Activated T-helper 1 cell treated with anti-CD3 and anti-CD28 coated beads, Interleukin-2, amount 50 U/mL, for 16 hours (primary cell): ENCODE measurements around the gene ZNF41.
"Not testable (repeated sequence)": the region's sequence is repeated elsewhere in the genome, so short reads cannot be mapped to it uniquely, and the experiment has no call there.

Experiments
- DNase-seq, 2 donors: peaks; one replicate each; pipeline ENCODE4 v3.0.0-alpha.2; 2020; ENCODE audit warnings: low read depth in 1 of 2, low spot score in 1 of 2

Gene ZNF41

DNA sequence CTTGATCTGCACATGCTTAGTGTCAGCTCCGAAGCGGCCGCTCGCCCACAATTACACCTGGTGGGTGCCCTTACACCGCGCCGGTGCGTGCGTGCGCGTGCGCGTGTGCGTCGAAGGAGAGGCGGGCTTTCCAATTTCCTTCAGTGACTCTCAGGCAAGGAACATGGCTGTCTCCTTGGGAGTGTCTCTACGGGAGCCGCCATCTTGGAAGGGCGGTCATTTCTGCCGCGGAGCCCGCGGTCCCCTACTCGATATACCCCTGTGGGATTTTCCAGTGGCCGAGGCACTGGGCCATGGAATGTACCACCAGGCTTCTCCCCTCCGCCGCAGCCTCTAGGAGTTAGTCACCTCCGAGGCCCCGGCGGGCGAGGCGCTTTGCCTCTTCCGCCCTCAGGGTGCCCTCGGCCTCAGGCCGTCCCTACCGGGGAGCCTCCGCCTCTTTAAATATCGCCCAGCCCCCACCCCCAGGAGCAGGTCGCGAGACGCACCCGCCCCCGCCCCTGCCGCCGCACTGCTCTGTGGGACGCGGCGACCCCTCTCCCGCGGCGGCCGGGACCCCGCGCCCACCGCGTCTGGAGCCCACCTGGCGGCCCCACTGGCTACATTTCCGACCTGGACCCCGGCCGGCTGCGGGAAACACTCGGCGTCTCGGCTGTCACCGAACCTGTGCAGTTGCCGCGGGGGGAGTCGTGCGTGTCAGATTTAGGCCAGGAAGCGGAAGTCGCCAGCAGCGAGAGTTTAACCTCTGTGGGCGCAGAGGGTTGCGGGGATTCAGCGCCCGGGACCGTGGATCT lies at the start of gene ZNF41:
Gene ZNF41, minus strand, starts transcription at position 711 of the 794 bp plus-strand sequence. CDS start 15,741 bp downstream, outside the sequence.
- DNase-seq: peak; percentile 54 to 57

DNA sequence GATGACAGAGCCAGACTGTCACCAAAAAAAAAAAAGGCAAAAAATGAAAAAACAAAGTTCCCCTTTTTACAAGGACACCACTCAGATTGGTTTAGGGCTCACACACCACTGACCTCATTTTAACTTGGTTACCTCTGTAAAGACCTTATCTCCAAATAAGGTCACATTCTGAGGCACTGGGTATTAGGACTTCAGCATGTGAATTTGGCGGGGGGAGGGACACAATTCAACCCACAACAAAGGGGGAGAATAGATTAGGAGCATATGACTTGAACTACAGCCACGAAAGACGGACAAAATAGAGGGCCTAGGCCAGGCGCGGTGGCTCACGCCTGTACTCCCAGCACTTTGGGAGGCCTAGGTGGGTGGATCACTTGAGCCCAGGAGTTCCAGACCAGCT lies 47.0 kb upstream of the ZNF41 start:
- DNase-seq: no peak

DNA sequence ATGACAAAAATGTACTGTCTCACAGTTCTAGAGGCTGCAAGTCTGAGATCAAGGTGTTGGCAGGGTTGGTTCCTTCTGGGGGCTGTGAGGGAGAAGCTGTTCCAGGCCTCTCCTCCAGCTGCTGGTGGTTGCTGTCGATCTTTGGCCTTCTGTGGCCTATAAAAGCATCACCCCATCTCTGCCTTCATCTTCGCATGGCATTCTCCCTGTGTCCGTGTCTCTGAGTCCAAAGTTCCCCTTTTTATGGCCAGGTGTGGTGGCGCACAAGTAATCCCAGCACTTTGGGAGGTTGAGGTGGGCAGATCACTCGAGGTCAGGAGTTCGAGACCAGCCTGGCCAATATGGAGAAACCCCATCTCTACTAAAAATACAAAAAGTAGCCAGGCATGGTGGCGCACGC lies 46.5 kb upstream of the ZNF41 start:
- no peak for DNase-seq

DNA sequence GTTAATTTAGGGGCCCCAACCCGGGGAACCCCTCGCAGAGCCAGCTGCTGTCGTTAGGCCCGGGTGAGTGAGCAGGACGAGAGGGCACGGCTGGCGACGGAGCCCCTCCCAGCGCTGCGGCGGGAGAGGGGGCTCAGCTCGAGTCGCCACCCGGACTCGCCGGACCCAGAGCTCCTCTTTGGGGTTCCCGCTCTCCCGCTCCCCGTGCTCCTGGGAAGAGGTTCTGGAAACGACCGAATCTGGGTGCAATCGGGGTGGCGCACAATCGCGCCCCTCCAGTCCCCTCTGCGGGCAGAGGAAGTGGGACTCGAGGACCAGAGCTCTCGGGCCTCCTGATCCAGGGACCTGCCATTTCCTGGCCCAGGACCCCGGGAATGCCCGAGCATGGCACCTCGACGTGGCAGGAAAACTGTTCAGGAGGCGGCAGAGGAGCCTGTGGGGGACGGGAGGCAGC lies 40.7 kb upstream of the ZNF41 start:
- DNase-seq: no peak

- DNase-seq: peak; percentile 52 to 64
Observed at GRCh38 chrX:47523297-47523696, 40.3 kb upstream of the ZNF41 start.

DNA sequence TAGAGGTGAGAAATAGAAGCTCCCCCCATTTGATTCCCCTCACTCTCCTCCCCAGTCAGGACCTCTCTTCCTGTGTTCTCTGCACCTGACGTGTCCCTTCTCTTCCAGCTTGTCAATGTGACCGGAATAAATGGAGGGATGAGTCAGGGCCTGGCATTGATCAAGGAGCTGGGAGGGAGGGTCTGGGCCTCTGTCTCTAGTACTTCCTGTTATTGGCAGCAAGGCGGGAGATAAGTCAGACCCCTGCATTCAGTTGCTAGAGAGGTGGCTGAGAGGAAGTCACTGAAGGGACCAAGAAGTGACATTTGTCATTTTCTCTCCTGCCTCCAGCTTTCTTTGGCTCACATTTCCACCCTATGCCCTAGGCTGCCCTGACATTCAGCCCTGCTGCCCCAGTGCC lies 35.1 kb upstream of the ZNF41 start:
- DNase-seq: no peak

GRCh38 chrX:47515941-47516665 lies 33.1 kb upstream of the ZNF41 start:
- DNase-seq: no peak

DNA sequence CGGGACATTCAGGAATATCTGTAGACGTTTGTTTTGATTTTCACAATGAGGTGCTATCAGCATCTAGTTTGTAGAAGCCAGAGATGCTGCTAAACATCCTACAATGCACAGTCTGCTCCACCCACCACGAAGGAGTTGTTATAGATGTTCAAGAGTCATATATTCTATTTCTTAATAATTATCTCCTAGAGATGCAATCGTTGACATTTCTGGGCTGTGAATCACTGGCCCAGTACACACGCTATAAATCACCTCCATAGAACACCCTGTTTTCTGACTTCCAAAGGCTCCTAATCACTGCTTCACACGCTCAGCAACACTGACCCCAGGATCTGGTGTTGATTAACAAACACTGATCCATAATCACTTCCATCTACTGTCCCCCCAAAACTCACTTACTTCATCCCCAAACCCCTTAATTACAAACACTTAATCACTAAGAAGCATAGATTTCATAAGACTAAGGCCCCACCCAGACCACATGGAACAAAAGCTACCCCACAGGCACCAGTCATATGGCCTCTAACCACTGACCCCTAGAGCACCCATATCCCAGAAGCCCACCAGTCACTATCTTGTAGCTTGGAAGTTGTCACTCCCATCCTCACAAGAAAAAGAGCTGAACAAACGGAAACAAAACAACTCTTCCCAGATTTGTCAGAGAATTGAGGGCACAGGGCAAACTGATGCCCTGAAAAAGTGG lies 31.7 kb upstream of the ZNF41 start:
- DNase-seq: no peak

DNA sequence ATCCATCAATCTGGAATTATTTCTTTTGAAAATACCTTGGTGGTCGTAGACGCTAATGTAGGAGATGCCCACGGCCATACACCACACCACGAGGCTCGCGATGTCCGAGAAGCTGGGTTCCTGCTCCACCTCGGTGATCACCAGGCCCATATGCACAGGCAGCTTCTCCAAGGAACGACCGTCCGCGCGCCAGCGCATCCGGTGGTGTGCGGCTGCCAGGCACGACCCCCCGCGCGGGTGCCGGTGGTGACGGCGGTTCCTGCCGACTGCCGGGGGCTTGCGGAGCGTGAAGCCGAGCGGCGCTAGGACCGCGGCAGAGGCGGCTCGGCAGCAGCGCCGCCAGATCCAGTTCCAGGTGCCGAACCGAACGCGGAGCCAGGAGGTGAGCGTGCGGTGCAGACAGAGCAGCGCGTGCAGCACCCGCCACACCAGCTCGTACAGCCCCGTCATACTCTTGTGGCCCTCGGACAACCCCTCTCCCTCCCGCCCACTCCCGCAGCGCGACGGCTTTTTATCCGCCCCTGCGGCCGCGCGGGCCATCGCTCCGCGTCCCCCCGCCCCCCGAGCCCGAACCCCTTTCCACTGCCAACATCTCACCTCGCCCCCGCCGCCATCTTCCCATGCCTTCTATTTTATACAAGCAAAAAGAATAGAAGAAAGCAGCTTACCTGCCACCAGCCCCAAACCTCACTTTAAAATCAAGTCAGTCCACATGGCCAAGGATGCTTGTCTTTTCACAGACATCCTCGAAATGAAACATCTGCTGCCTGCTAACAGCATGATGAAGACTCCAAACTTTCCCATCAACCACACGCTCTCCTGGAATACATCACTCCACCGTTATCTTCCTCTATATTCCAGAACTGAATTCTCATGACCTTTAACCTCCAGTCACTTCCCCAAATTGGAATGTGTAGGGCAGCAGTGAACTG lies 30.3 kb upstream of the ZNF41 start:
- DNase-seq: not testable (repeated sequence)

- DNase-seq: not testable (repeated sequence)
Observed at GRCh38 chrX:47512383-47512782, 29.4 kb upstream of the ZNF41 start.

DNA sequence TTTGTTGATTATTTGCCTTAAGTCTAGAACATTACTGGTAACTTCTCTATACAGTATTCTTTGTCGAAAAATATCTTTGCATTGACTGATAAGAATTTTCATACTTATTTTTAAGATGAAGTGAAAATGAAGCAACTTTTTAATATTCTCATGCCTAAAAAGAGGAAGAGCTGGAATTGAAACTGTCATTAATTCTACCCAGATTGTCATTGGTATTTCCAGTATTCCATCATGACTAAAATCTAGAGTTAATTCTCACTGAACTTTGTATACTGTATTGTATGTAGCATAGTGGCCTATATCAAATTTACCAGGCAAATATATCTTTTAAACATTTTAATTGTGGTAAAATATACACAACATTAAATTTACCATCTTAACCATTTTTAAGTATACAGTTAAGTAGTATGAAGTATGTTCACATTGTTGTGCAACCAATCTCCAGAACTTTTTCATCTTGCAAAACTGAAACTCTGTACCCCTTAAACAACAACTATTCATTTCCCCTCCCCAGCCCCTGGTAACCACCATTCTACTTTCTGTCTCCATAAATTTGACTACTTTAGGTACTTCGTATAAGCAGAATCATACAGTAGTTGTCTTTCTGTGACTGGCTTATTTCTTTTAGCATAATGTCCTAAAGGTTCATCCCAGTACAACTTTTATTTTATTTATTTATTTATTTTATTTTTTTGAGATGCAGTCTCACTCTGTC lies 24.3 kb upstream of the ZNF41 start:
- no peak for DNase-seq

DNA sequence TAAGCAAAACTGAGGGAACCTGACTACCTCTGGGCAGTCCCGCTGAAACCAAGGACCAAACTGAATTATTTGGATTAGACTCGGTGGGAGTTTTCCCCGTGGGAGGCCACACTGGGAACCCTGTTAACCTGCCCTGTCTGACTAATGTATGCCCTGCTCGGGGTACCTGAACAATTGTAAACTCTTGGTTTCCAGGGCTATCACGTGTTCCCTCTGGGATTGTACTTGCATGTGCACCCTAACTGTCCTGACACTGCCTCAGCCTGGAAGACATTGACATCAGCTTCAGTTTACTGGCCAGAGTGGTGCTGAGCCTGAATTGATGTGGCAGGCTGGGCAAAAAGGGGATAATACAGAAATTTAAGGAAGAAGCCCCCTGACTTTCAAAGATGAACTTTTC lies 20.1 kb upstream of the ZNF41 start:
- no peak for DNase-seq

- DNase-seq: no peak
Observed at GRCh38 chrX:47502316-47503125, 19.5 kb upstream of the ZNF41 start.

GRCh38 chrX:47501226-47502074 lies 18.4 kb upstream of the ZNF41 start:
- DNase-seq: no peak

DNA sequence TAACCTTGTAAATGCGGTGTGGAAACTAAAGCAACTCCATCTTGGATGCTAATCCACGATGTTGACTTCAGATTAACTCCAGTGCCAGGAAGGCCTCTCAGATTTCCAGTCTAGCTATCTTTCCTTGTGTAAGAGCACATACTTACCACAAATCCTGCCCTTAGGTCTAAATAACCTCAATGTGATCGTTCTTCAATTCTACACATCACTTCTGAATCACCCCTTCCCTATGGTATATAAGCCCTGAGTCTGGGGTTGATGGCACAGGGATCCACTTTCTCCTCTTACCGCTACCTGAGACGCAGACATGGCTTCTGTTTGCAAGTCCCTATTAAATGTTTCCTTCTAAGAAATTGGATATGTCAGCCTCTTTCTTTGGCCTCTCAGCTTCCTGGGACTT lies 17.5 kb upstream of the ZNF41 start:
- no peak for DNase-seq

- no peak for DNase-seq
Observed at GRCh38 chrX:47499293-47499692, 16.3 kb upstream of the ZNF41 start.

DNA sequence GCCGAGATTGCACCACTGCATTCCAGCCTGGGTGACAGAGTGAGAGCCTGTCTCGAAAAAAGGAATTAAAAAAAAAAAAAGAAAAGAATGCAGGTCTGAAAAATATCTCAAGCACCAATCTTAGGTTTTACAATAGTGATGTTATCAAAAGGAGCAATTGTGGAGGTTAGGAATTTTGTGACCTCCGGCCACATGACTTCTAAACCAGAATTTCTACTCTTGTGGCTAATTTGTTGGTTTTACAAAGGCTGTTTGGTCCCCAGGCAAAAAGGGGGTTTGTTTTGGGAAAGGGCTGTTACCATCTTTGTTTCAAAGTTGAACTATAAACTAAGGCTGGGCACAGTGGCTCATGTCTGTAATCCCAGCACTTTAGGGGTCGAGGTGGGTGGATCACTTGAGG lies 15.4 kb upstream of the ZNF41 start:
- DNase-seq: no peak

GRCh38 chrX:47497271-47497888 lies 14.4 kb upstream of the ZNF41 start:
- DNase-seq: no peak
